RWPE2 (cell line): ENCODE measurements around the gene FILIP1.

ENCODE experiments used
- ATAC-seq: fragments of 200-7000 bp; cut with Tn5 transposase; 3 replicates; pipeline ENCODE4 v1.9.1; 2021; ENCODE audit warnings: low read depth
- DNase-seq: peaks from one replicate; pipeline ENCODE4 v3.0.0-alpha.2; 2020; ENCODE audit warnings: low spot score
- H3K27ac ChIP-seq: fragments of 450-650 bp; 2 replicates; pipeline ENCODE4 v1.5.1; 2017; ENCODE audit warnings: mild to moderate bottlenecking; ENCODE audit not compliant: poor library complexity, severe bottlenecking
- H3K27me3 ChIP-seq: fragments of 250-450 bp; sonication (Bioruptor Pico); 2 replicates; pipeline ENCODE4 v1.5.1; 2021; ENCODE audit warnings: mild to moderate bottlenecking, moderate library complexity; ENCODE audit not compliant: insufficient read depth, poor library complexity, severe bottlenecking
- H3K36me3 ChIP-seq: fragments of 250-450 bp; sonication (Bioruptor Pico); 2 replicates; pipeline ENCODE4 v1.5.1; 2020; ENCODE audit warnings: low read depth, mild to moderate bottlenecking, moderate library complexity
- H3K4me1 ChIP-seq: fragments of 250-450 bp; sonication (Bioruptor Pico); 2 replicates; pipeline ENCODE4 v1.5.1; 2021; ENCODE audit warnings: mild to moderate bottlenecking, moderate library complexity; ENCODE audit not compliant: insufficient read depth, poor library complexity, severe bottlenecking
- H3K4me3 ChIP-seq: fragments of 250-450 bp; sonication (Bioruptor Pico); 2 replicates; pipeline ENCODE4 v1.5.1; 2021; ENCODE audit warnings: mild to moderate bottlenecking, moderate library complexity; ENCODE audit not compliant: severe bottlenecking
- H3K9me3 ChIP-seq: fragments of 250-450 bp; sonication (Bioruptor Pico); 2 replicates; pipeline ENCODE4 v1.5.1; 2021; ENCODE audit warnings: mild to moderate bottlenecking, moderate library complexity; ENCODE audit not compliant: severe bottlenecking
- TF ChIP-seq, protein P1 (sequence below): fragments of 450-650 bp; IDR thresholded peaks from one replicate; pipeline ENCODE4 v1.5.1; 2017; ENCODE audit warnings: mild to moderate bottlenecking, moderate library complexity; ENCODE audit not compliant: poor library complexity, severe bottlenecking

FILIP1 gene

DNA sequence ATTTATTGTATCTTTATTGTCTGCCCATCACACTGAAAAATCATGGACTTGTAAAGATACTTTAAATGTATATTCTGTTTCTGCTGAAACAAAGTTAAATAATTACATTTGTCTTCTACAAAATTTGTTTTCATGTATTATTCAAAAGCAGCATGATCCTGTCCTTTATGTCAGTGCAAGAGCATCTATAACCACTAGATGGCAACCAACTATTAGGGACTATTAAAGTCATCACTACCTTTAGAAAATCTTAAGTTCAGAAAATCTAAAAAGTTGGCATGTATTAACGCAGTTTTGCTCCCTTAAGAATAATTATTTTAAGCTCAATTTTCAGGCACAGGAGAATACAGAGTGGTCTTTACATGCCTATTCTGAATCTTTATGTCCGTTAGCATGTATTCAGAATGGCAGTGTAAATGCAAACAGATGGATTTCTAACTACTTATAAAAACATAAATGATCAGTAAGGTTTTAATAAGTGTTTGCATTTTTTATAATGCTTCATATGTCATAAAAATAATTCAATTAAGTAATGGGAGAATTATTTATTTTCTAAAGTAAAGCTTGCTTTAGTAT, 226.8 kb downstream of the FILIP1 start:
- TF ChIP-seq, protein P1, sequence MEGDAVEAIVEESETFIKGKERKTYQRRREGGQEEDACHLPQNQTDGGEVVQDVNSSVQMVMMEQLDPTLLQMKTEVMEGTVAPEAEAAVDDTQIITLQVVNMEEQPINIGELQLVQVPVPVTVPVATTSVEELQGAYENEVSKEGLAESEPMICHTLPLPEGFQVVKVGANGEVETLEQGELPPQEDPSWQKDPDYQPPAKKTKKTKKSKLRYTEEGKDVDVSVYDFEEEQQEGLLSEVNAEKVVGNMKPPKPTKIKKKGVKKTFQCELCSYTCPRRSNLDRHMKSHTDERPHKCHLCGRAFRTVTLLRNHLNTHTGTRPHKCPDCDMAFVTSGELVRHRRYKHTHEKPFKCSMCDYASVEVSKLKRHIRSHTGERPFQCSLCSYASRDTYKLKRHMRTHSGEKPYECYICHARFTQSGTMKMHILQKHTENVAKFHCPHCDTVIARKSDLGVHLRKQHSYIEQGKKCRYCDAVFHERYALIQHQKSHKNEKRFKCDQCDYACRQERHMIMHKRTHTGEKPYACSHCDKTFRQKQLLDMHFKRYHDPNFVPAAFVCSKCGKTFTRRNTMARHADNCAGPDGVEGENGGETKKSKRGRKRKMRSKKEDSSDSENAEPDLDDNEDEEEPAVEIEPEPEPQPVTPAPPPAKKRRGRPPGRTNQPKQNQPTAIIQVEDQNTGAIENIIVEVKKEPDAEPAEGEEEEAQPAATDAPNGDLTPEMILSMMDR: peak; percentile 95
- H3K36me3 ChIP-seq: peaks cover 45% of the 10 kb centered on the region
- H3K9me3 ChIP-seq: no peaks in the 10 kb centered on the region
- H3K27me3 ChIP-seq: no peaks in the 10 kb centered on the region
- ATAC-seq (peak; percentile 72; the same call in 2 of the 3 replicates), DNase-seq (no peak)
- peaks cover 16% of the 10 kb centered on the region for H3K4me1 ChIP-seq
- H3K4me3 ChIP-seq: no peak overlapping the region
- no peak overlapping the region for H3K27ac ChIP-seq

DNA sequence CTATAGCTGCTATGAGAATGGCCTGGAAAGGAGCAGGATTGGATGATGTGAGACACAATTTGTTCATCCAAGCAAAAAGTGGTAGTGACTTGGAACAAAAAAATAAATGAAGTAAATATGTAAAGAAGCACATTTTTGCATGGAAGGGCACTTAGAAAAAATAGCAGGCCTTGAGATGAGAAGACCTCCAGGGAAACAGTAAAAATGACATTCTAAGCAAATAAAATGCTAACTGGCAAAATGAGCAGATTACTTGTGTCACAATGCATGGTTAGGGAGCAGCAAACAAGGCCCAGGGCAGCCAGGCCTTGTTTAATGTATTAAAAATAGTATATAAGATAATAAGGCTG, 230.2 kb downstream of the FILIP1 start:
- H3K27ac ChIP-seq: no peak overlapping the region
- DNase-seq: no peak
- no peaks in the 10 kb centered on the region for H3K27me3 ChIP-seq
- no peak for ATAC-seq
- no peak overlapping the region for H3K4me3 ChIP-seq
- H3K36me3 ChIP-seq: peaks cover 66% of the 10 kb centered on the region
- peaks cover 9% of the 10 kb centered on the region for H3K4me1 ChIP-seq
- no peaks in the 10 kb centered on the region for H3K9me3 ChIP-seq
- TF ChIP-seq, protein P1: no peak

DNA sequence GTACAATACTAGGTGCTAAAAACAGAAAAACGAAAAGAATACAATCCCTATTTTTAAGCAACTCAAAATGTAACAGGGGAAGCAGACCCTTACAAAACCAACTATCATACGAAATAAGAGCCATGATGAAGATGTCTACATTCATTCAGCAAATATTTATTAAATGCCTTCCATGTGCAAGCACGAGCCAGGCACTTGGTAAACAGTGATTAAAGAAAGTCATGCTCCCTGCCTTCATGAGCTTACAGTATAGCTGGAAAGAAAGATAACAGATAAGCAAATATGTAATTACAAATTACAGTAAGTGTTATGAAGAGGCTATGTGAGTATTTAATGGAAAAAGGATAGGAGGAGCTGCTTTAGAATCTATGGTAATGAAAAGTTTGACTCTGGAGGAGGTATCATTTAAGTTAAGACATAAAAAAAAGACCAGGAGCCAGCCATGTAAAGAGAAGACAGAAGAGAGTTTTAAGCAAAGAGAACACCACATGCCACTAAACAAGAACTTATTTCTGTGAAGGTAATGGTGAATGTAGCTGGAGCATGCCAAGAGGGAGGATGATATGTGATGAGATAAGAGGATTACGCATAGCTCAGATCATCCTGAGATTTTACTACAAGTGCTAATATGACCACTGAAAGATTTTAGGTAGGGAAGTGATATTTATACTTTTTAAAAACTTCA, 230.7 kb downstream of the FILIP1 start:
- H3K27me3 ChIP-seq: no peaks in the 10 kb centered on the region
- TF ChIP-seq, protein P1: no peak
- ATAC-seq (no peak), DNase-seq (no peak)
- H3K4me1 ChIP-seq: peaks cover 3% of the 10 kb centered on the region
- H3K36me3 ChIP-seq: peaks cover 71% of the 10 kb centered on the region
- no peak overlapping the region for H3K4me3 ChIP-seq
- no peak overlapping the region for H3K27ac ChIP-seq
- H3K9me3 ChIP-seq: no peaks in the 10 kb centered on the region

DNA sequence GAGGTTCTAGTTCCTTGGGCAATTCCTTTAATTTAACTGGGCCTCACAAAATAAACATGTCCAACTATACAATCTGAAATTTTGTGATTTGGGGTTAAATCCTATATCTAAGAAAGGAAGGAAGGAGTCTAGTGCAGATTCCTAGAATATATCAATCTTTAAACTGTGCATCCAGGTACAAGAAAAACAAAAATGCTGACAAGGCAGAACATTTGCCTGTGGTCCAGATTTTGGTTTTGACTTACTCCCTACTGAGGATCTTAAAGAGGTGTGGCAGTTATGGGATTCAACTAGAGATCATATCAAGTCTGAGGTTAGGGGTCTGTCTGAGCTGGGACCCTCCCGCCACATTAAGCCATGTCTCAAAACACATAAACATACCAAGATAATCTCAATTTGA, 232.3 kb downstream of the FILIP1 start:
- no peak for DNase-seq
- TF ChIP-seq, protein P1: no peak
- Histone ChIP-seq H3K36me3 (peaks cover 81% of the 10 kb centered on the region), H3K27ac (no peak overlapping the region), H3K4me1 (no peaks in the 10 kb centered on the region), H3K27me3 (no peaks in the 10 kb centered on the region), H3K4me3 (no peak overlapping the region), H3K9me3 (no peaks in the 10 kb centered on the region)
- ATAC-seq: no peak

DNA sequence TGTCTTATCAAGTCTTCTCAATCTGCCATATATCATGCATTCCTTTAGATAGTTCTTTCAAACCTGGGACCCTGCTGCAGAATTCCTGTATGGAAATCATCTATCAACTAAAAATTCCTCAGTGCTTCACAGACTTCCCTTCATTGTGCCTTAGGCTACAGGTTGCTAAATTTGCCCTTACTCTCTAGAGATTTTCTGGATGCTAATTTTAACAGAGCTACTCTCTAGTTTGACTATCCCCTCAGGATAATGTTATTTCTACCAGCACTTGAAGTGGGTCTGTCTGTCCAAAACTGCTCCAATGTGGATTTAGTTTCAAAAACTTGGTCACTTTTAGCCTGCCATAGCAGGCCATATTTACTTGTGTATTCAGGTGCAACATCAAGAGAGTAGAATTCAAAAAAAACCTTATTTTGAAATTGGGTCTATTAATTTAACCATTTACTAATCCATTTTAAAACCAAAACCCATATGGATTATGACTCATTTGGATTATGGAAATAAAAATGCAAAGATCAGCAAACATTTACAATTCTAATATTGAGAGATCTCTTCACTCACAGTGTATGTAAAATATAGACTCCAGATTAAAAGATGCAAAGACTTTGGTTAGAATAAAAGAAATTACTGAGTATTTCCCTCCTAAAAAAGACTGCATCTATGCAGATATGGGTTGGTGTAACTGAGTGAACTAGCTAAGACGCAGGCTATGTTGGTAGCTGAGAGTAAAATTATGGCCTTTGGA, 236.1 kb downstream of the FILIP1 start:
- H3K9me3 ChIP-seq: no peaks in the 10 kb centered on the region
- no peak overlapping the region for H3K4me3 ChIP-seq
- H3K27ac ChIP-seq: no peak overlapping the region
- no peaks in the 10 kb centered on the region for H3K27me3 ChIP-seq
- ATAC-seq (no peak), DNase-seq (no peak)
- H3K4me1 ChIP-seq: no peaks in the 10 kb centered on the region
- TF ChIP-seq, protein P1: no peak
- H3K36me3 ChIP-seq: peaks cover 78% of the 10 kb centered on the region
